Panc1 (cell line): Measurements from ENCODE around the gene WDR82. TPM values are rescaled to one million over a fixed set of nuclear protein-coding genes. Genes with fewer than 3 reads are reported as not detected.

Experiments used
- ATAC-seq: fragments of 200-7000 bp; cut with Tn5 transposase; 2 replicates; pipeline ENCODE4 v1.9.1; 2020; ENCODE audit warnings: mild to moderate bottlenecking, moderate library complexity
- BruUV-seq: library from RNA; stranded (reverse); fragments of 400-500 nt; replicated peaks from 2 replicates; lab custom pipeline; 2021; lab: Mats Ljungman, UMichigan
- CTCF ChIA-PET: fragments of 300-600 bp; sonication (Branson Sonifier 250); formaldehyde crosslinking; loops from one replicate; lab custom pipeline; 2022; ENCODE audit warnings: antibody characterized with exemption; lab: Charles Lee
- POLR2A ChIA-PET: fragments of 300-600 bp; sonication (Branson Sonifier 250); formaldehyde crosslinking; loops from one replicate; lab custom pipeline; 2022; ENCODE audit warnings: antibody characterized with exemption; lab: Charles Lee
- DNase-seq: peaks from one replicate; pipeline ENCODE4 v3.0.0-alpha.2; 2010; ENCODE audit warnings: low read depth, low spot score
- H3K27ac ChIP-seq: 2 replicates; pipeline ENCODE4 v1.5.1; 2011; ENCODE audit warnings: mild to moderate bottlenecking, low read length, inconsistent platforms
- H3K27me3 ChIP-seq: fragments of 200-500 bp; sonication (Bioruptor generic); 2 replicates; pipeline ENCODE4 v1.6.0; 2014; ENCODE audit warnings: low read length, inconsistent platforms; ENCODE audit not compliant: control insufficient read depth, insufficient read depth
- H3K36me3 ChIP-seq: fragments of 200-500 bp; sonication (Bioruptor generic); 2 replicates; pipeline ENCODE4 v1.5.1; 2014; ENCODE audit warnings: inconsistent platforms, mild to moderate bottlenecking, low read length, moderate library complexity; ENCODE audit not compliant: control insufficient read depth, insufficient read depth
- H3K4me1 ChIP-seq: 2 replicates; pipeline ENCODE4 v1.5.1; 2011; ENCODE audit warnings: inconsistent platforms, mild to moderate bottlenecking, low read length, moderate library complexity; ENCODE audit not compliant: control insufficient read depth, insufficient read depth
- H3K4me3 ChIP-seq, 2 experiments: 2 replicates each; pipeline ENCODE4 v1.5.1; 2011 to 2012; ENCODE audit warnings: low read depth in 2 of 2, low read length in 2 of 2, mild to moderate bottlenecking in 2 of 2, inconsistent platforms in 1 of 2, moderate library complexity in 1 of 2
- H3K9me3 ChIP-seq: fragments of 200-500 bp; sonication (Bioruptor generic); 2 replicates; pipeline ENCODE4 v1.5.1; 2014; ENCODE audit warnings: low read depth, mild to moderate bottlenecking, inconsistent platforms, low read length, moderate library complexity; ENCODE audit not compliant: control insufficient read depth, insufficient read depth
- POLR2AphosphoS5 ChIP-seq: IDR thresholded peaks from 2 replicates; pipeline ENCODE4 v1.6.1; 2012; ENCODE audit warnings: mild to moderate bottlenecking, low read depth, low read length, moderate library complexity
- SIN3A ChIP-seq: IDR thresholded peaks from 2 replicates; pipeline ENCODE4 v1.6.1; 2012; ENCODE audit warnings: low read depth, mild to moderate bottlenecking, low read length, moderate library complexity, borderline replicate concordance; ENCODE audit not compliant: insufficient read depth
- TCF7L2 ChIP-seq: IDR thresholded peaks from 2 replicates; pipeline ENCODE4 v1.6.1; 2011; ENCODE audit warnings: mild to moderate bottlenecking, low read depth, low read length, inconsistent platforms
- in situ Hi-C: cut with HindIII; loops from 2 replicates; pipeline ENCODE4 v1.10.0; 2016; ENCODE audit warnings: low sequenced_read_pairs, low pct_unique_long_range_greater_than_20kb
- intact Hi-C: fragments of 100-400 bp; cut with micrococcal nuclease; formaldehyde crosslinking; loops from one replicate; pipeline ENCODE4 v1.10.0; 2022; ENCODE audit not compliant: unreplicated experiment
- total RNA-seq: library from RNA; stranded (reverse); gene quantifications from one replicate; pipeline ENCODE4 v1.2.1, GENCODE V29; 2021; ENCODE audit not compliant: unreplicated experiment
- TF ChIP-seq, protein P1 (sequence below), 2 experiments: IDR thresholded peaks; 2 replicates each; pipeline ENCODE4 v1.6.1; 2011 to 2012; ENCODE audit warnings: low read depth in 2 of 2, control low read depth in 1 of 2, low read length in 1 of 2, mild to moderate bottlenecking in 1 of 2, moderate library complexity in 1 of 2; ENCODE audit not compliant: insufficient read depth in 1 of 2
- TF ChIP-seq, protein P2 (sequence below): fragments of 450-650 bp; IDR thresholded peaks from 2 replicates; pipeline ENCODE4 v1.5.1; 2017; ENCODE audit warnings: mild to moderate bottlenecking

Gene WDR82
- total RNA-seq, 1 experiment from 2014 or later: 57.9 TPM

DNA sequence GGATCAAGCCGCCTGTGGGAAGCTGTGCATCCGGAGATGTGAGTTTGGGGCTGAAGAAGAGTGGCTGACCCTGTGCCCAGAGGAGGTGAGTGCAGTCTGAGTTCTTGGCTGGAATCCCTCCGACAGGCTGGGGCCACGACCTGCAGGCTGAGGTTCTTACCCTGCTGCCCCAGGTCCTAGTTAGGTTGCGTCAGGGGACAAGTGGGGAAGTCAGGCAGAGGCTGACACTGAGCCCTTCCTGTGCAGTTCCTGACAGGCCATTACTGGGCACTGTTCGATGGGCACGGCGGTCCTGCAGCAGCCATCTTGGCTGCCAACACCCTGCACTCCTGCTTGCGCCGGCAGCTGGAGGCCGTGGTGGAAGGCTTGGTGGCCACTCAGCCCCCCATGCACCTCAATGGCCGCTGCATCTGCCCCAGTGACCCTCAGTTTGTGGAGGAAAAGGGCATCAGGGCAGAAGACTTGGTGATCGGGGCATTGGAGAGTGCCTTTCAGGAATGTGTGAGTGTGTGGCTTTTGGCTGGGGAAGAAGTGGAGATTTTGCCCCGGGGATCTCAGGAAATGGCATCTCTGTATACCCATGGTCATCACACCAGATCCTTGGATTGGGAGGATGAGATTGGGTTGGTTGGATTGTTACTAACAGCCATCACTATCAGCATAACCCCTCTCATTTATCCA lies 31.6 kb downstream of the WDR82 start:
- in situ Hi-C loops (no loop called here), intact Hi-C loops (no loop called here)
- DNase-seq (no peak), ATAC-seq (no peak)
- H3K4me1 ChIP-seq: no peaks in the 10 kb centered on the region; the same call in none of the 2 replicates
- POLR2A ChIA-PET: interaction anchor here (0.5 kb wide), 1 partner anchor 27 kb away, joined by 3 read pairs; no protein-coding TSS in a partner anchor
- H3K27ac ChIP-seq: no peak overlapping the region
- no peaks in the 10 kb centered on the region for H3K27me3 ChIP-seq
- BruUV-seq: no TSS peak
- no peaks in the 10 kb centered on the region for H3K36me3 ChIP-seq
- H3K4me3 ChIP-seq: peak overlapping the region; percentile 52 to 65; a peak in 3 of 4 replicates
- TF ChIP-seq POLR2AphosphoS5 (no peak), SIN3A (no peak), TCF7L2 (no peak)
- TF ChIP-seq, protein P1, sequence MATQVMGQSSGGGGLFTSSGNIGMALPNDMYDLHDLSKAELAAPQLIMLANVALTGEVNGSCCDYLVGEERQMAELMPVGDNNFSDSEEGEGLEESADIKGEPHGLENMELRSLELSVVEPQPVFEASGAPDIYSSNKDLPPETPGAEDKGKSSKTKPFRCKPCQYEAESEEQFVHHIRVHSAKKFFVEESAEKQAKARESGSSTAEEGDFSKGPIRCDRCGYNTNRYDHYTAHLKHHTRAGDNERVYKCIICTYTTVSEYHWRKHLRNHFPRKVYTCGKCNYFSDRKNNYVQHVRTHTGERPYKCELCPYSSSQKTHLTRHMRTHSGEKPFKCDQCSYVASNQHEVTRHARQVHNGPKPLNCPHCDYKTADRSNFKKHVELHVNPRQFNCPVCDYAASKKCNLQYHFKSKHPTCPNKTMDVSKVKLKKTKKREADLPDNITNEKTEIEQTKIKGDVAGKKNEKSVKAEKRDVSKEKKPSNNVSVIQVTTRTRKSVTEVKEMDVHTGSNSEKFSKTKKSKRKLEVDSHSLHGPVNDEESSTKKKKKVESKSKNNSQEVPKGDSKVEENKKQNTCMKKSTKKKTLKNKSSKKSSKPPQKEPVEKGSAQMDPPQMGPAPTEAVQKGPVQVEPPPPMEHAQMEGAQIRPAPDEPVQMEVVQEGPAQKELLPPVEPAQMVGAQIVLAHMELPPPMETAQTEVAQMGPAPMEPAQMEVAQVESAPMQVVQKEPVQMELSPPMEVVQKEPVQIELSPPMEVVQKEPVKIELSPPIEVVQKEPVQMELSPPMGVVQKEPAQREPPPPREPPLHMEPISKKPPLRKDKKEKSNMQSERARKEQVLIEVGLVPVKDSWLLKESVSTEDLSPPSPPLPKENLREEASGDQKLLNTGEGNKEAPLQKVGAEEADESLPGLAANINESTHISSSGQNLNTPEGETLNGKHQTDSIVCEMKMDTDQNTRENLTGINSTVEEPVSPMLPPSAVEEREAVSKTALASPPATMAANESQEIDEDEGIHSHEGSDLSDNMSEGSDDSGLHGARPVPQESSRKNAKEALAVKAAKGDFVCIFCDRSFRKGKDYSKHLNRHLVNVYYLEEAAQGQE (IDR thresholded peaks at IDR 0.05; ENCODE audit: insufficient read depth in 1 of 2, low read depth in 2 of 2, low read length in 1 of 2): no peak
- TF ChIP-seq, protein P2, sequence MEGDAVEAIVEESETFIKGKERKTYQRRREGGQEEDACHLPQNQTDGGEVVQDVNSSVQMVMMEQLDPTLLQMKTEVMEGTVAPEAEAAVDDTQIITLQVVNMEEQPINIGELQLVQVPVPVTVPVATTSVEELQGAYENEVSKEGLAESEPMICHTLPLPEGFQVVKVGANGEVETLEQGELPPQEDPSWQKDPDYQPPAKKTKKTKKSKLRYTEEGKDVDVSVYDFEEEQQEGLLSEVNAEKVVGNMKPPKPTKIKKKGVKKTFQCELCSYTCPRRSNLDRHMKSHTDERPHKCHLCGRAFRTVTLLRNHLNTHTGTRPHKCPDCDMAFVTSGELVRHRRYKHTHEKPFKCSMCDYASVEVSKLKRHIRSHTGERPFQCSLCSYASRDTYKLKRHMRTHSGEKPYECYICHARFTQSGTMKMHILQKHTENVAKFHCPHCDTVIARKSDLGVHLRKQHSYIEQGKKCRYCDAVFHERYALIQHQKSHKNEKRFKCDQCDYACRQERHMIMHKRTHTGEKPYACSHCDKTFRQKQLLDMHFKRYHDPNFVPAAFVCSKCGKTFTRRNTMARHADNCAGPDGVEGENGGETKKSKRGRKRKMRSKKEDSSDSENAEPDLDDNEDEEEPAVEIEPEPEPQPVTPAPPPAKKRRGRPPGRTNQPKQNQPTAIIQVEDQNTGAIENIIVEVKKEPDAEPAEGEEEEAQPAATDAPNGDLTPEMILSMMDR: no peak
- CTCF ChIA-PET: no interaction called here
- no peaks in the 10 kb centered on the region for H3K9me3 ChIP-seq

DNA sequence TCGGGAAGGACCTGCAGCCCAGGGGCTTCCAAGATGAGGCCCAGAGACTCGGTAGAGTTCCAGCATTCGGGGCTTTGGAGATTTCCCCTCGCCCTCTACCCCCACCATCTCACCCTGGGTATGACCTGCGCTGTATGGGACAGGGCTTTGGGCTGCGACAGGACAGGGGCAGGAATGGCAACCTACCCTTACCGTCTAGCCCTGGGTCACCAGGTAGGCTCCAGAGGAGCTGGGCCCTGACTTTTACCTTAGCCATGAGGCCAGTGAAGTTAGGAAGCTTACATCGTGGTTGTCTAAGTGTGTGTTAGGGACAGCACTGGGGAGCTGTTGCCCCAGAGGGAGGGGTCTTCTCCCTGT lies 32.2 kb downstream of the WDR82 start:
- POLR2A ChIA-PET: interaction anchor here (0.5 kb wide), 1 partner anchor 27 kb away, joined by 3 read pairs; no protein-coding TSS in a partner anchor
- TF ChIP-seq POLR2AphosphoS5 (no peak), TCF7L2 (no peak), SIN3A (no peak)
- TF ChIP-seq, protein P1 (IDR thresholded peaks at IDR 0.05; ENCODE audit: insufficient read depth in 1 of 2, low read depth in 2 of 2, low read length in 1 of 2): no peak
- TF ChIP-seq, protein P2: no peak
- Histone ChIP-seq H3K4me1 (no peaks in the 10 kb centered on the region; the same call in none of the 2 replicates), H3K27me3 (no peaks in the 10 kb centered on the region), H3K9me3 (no peaks in the 10 kb centered on the region), H3K4me3 (peak overlapping the region; percentile 52 to 65), H3K36me3 (no peaks in the 10 kb centered on the region), H3K27ac (peak overlapping the region; percentile 65)
- DNase-seq (no peak), ATAC-seq (peak; percentile 28)
- in situ Hi-C loops (no loop called here), intact Hi-C loops (no loop called here)
- BruUV-seq: no TSS peak
- CTCF ChIA-PET: no interaction called here
